ENCODE measurements around the gene TLE3.

Gene TLE3

GRCh38 chr15:70099967-70100473, 2.3 kb upstream of the TLE3 start:
- H3K27ac ChIP-seq: peak overlapping the region; percentile 76
- peaks cover 31% of the 10 kb centered on the region for H3K4me1 ChIP-seq (ENCODE audit: low read depth, poor library complexity, severe bottlenecking)
- peaks cover 2% of the 10 kb centered on the region; the same call in 1 of the 2 replicates for H3K36me3 ChIP-seq (ENCODE audit: insufficient read depth)
- H3K9ac ChIP-seq: peak overlapping the region; percentile 98
- peak overlapping the region; percentile 48; the same call in 1 of the 2 replicates for H2AFZ ChIP-seq (ENCODE audit: low read depth)
- peak overlapping the region; percentile 75 for H3K4me2 ChIP-seq
- peaks cover 27% of the 10 kb centered on the region for H3K79me2 ChIP-seq (ENCODE audit: insufficient read depth, low read depth)
- peaks cover 8% of the 10 kb centered on the region; the same call in 1 of the 2 replicates for H4K20me1 ChIP-seq (ENCODE audit: insufficient read depth)
- TF ChIP-seq CTCF (conservative IDR thresholded peaks at IDR 0.05; ENCODE audit: low read depth, low read length): no peak
- H3K27me3 ChIP-seq (ENCODE audit: insufficient read depth, low read depth): no peaks in the 10 kb centered on the region
- no peak overlapping the region for H3K4me3 ChIP-seq (IDR thresholded peaks at IDR 0.05; ENCODE audit: insufficient read depth, low read depth, low read length)

- Histone ChIP-seq H4K20me1 (ENCODE audit: insufficient read depth) (peaks cover 15% of the 10 kb centered on the region), H3K4me2 (peak overlapping the region; percentile 90), H3K4me3 (IDR thresholded peaks at IDR 0.05; ENCODE audit: insufficient read depth, low read depth, low read length) (no peak overlapping the region), H3K36me3 (ENCODE audit: insufficient read depth) (peaks cover 3% of the 10 kb centered on the region; the same call in 1 of the 2 replicates), H3K9ac (peak overlapping the region; percentile 98), H3K27me3 (ENCODE audit: insufficient read depth, low read depth) (no peaks in the 10 kb centered on the region), H3K27ac (peak overlapping the region; percentile 94), H3K4me1 (ENCODE audit: low read depth, poor library complexity, severe bottlenecking) (peaks cover 38% of the 10 kb centered on the region), H2AFZ (ENCODE audit: low read depth) (peak overlapping the region; percentile 26; the same call in 1 of the 2 replicates), H3K79me2 (ENCODE audit: insufficient read depth, low read depth) (peaks cover 33% of the 10 kb centered on the region)
- TF ChIP-seq CTCF (conservative IDR thresholded peaks at IDR 0.05; ENCODE audit: low read depth, low read length): no peak
Measured at GRCh38 chr15:70099167-70099966, 1.6 kb upstream of the TLE3 start.

GRCh38 chr15:70098461-70099166, 897 bp upstream of the TLE3 start:
- Histone ChIP-seq H3K4me1 (ENCODE audit: low read depth, poor library complexity, severe bottlenecking) (peaks cover 41% of the 10 kb centered on the region), H4K20me1 (ENCODE audit: insufficient read depth) (peaks cover 22% of the 10 kb centered on the region), H3K9ac (peak overlapping the region; percentile 98), H3K79me2 (ENCODE audit: insufficient read depth, low read depth) (peaks cover 41% of the 10 kb centered on the region), H3K27me3 (ENCODE audit: insufficient read depth, low read depth) (no peaks in the 10 kb centered on the region), H2AFZ (ENCODE audit: low read depth) (peak overlapping the region; percentile 34; the same call in 1 of the 2 replicates), H3K4me2 (peak overlapping the region; percentile 90), H3K36me3 (ENCODE audit: insufficient read depth) (peaks cover 6% of the 10 kb centered on the region; the same call in 1 of the 2 replicates), H3K27ac (peak overlapping the region; percentile 94), H3K4me3 (IDR thresholded peaks at IDR 0.05; ENCODE audit: insufficient read depth, low read depth, low read length) (no peak overlapping the region)
- TF ChIP-seq CTCF (conservative IDR thresholded peaks at IDR 0.05; ENCODE audit: low read depth, low read length): no peak

GRCh38 chr15:70098153-70098460, 390 bp upstream of the TLE3 start:
- peaks cover 46% of the 10 kb centered on the region for H3K79me2 ChIP-seq (ENCODE audit: insufficient read depth, low read depth)
- H3K27me3 ChIP-seq (ENCODE audit: insufficient read depth, low read depth): no peaks in the 10 kb centered on the region
- no peak; the same call in 1 of the 2 replicates for TF ChIP-seq CTCF (conservative IDR thresholded peaks at IDR 0.05; ENCODE audit: low read depth, low read length)
- H3K27ac ChIP-seq: peak overlapping the region; percentile 94
- peaks cover 41% of the 10 kb centered on the region for H3K4me1 ChIP-seq (ENCODE audit: low read depth, poor library complexity, severe bottlenecking)
- H3K36me3 ChIP-seq (ENCODE audit: insufficient read depth): peaks cover 7% of the 10 kb centered on the region; the same call in 1 of the 2 replicates
- peak overlapping the region; percentile 90 for H3K4me2 ChIP-seq
- H3K9ac ChIP-seq: peak overlapping the region; percentile 98
- H3K4me3 ChIP-seq (IDR thresholded peaks at IDR 0.05; ENCODE audit: insufficient read depth, low read depth, low read length): no peak overlapping the region
- H2AFZ ChIP-seq (ENCODE audit: low read depth): peak overlapping the region; percentile 34; the same call in 1 of the 2 replicates
- peaks cover 26% of the 10 kb centered on the region for H4K20me1 ChIP-seq (ENCODE audit: insufficient read depth)
